Measurements from ENCODE around the gene TERT. TPM values are rescaled to one million over a fixed set of nuclear protein-coding genes. Genes with fewer than 3 reads are reported as not detected.

TERT gene
- total and polyA plus RNA-seq, 2 of the 8 experiments (the other 6 are each of a cell fraction or from before 2014, with no cell fraction given): 13.1 to 23.1 TPM

- H3K9ac ChIP-seq (replicated peaks in 1 of 4; ENCODE audit: extremely low read depth in 1 of 4, low read depth in 3 of 4, low read length in 3 of 4): no peak overlapping the region
- H3K4me1 ChIP-seq (replicated peaks in 1 of 4; ENCODE audit: control insufficient read depth in 3 of 4, insufficient read depth in 4 of 4, low read length in 3 of 4): no peaks in the 10 kb centered on the region; a peak in 1 of 7 replicates
- peaks cover 2 to 17% of the 10 kb centered on the region in 2 experiments for H4K20me1 ChIP-seq (replicated peaks in 1 of 2; ENCODE audit: control insufficient read depth in 1 of 2, insufficient read depth in 2 of 2, low read length in 2 of 2)
- no peak overlapping the region for H2AFZ ChIP-seq (ENCODE audit: low read length)
- no peak overlapping the region for H4K5ac ChIP-seq (ENCODE audit: insufficient read length, low read depth, low read length)
- H3K56ac ChIP-seq (replicated peaks; ENCODE audit: insufficient read length, low read depth, low read length): no peak overlapping the region
- H3K14ac ChIP-seq (ENCODE audit: insufficient read length): no peak overlapping the region
- WGBS, 2 experiments (ENCODE audit: extremely low coverage in 1 of 2, insufficient coverage in 1 of 2, insufficient read length in 1 of 2, insufficient replicate concordance in 2 of 2, low coverage in 1 of 2, low lambda C conversion rate in 2 of 2, missing lambda C conversion rate in 1 of 2): 91% methylated on average over 23 of the region's 23 CpGs; no CpG with 5 or more reads in 1 of the 2 experiments
- no peak overlapping the region for H2BK20ac ChIP-seq (ENCODE audit: low read length)
- no peak overlapping the region for H3K23ac ChIP-seq (ENCODE audit: insufficient read length)
- H2BK5ac ChIP-seq (ENCODE audit: low read depth, low read length): no peak overlapping the region
- H3K27me3 ChIP-seq (replicated peaks in 1 of 4; ENCODE audit: control insufficient read depth in 3 of 4, extremely low read depth in 1 of 4, insufficient read depth in 3 of 4, low read length in 3 of 4): no peaks in the 10 kb centered on the region
- H2BK15ac ChIP-seq (ENCODE audit: low read length): no peak overlapping the region
- H3K27ac ChIP-seq (ENCODE audit: low read depth, low read length): no peak overlapping the region
- H3K4me3 ChIP-seq (ENCODE audit: extremely low read depth in 1 of 4, insufficient read depth in 2 of 4, low read depth in 3 of 4, low read length in 4 of 4): no peak overlapping the region
- FAIRE-seq: no peak
- peaks cover 16 to 63% (median 41%) of the 10 kb centered on the region in 4 experiments for H3K36me3 ChIP-seq (ENCODE audit: control insufficient read depth in 2 of 4, insufficient read depth in 4 of 4, low read length in 3 of 4)
- no peak for DNase-seq (ENCODE audit: low read depth in 1 of 2, low spot score in 2 of 2)
- ChIA-PET POLR2A (ENCODE audit: partially characterized antibody) (interaction anchor here (0.7 kb wide), 1 partner anchor 11 kb away, joined by 3 read pairs; no protein-coding TSS in a partner anchor), CTCF (ENCODE audit: partially characterized antibody) (interaction anchor here (0.8 to 1.6 kb wide), 3 partner anchors 12 to 25 kb away, joined by 3 to 4 read pairs (median 3); no protein-coding TSS in a partner anchor)
- H3K23me2 ChIP-seq (ENCODE audit: low read depth, low read length): no peaks in the 10 kb centered on the region
- peaks cover 0 to 4% of the 10 kb centered on the region in 2 experiments; a peak in 1 of 4 replicates for H3K9me3 ChIP-seq (ENCODE audit: insufficient read depth in 2 of 2, low read depth in 1 of 2, low read length in 1 of 2)
- H2BK12ac ChIP-seq (ENCODE audit: low read depth, low read length): no peak overlapping the region
- H3K79me1 ChIP-seq (ENCODE audit: low read depth, low read length): peaks cover 2% of the 10 kb centered on the region
- no peak overlapping the region for H2BK120ac ChIP-seq (replicated peaks; ENCODE audit: low read depth, low read length)
- H3K18ac ChIP-seq (ENCODE audit: extremely low read depth, low read length): no peak overlapping the region
- H4K91ac ChIP-seq (replicated peaks; ENCODE audit: insufficient read length, low read length): no peak overlapping the region
- no peak overlapping the region for H2AK5ac ChIP-seq (ENCODE audit: low read depth, low read length)
- H3K4me2 ChIP-seq (ENCODE audit: insufficient read depth in 1 of 2, low read depth in 2 of 2, low read length in 2 of 2): no peak overlapping the region
- no peak overlapping the region for H4K8ac ChIP-seq (ENCODE audit: extremely low read depth, insufficient read depth, low read length)
- H3K4ac ChIP-seq (replicated peaks; ENCODE audit: insufficient read length, low read depth, low read length): no peak overlapping the region
- peaks cover 0 to 6% of the 10 kb centered on the region in 2 experiments; a peak in 2 of 4 replicates for H3K79me2 ChIP-seq (ENCODE audit: control insufficient read depth in 1 of 2, insufficient read depth in 2 of 2, low read length in 2 of 2)
- no peak for TF ChIP-seq KDM4A (IDR thresholded peaks at IDR 0.05; ENCODE audit: low read depth, low read length, severe bottlenecking)
- no peak for TF ChIP-seq KDM1A (IDR thresholded peaks at IDR 0.05; ENCODE audit: borderline replicate concordance, low read length)
- TF ChIP-seq SIX5 (IDR thresholded peaks at IDR 0.05; ENCODE audit: low read depth, low read length): no peak
- TF ChIP-seq GTF2F1 (IDR thresholded peaks at IDR 0.05; ENCODE audit: borderline replicate concordance, low read depth, low read length): no peak
- TF ChIP-seq EP300 (IDR thresholded peaks at IDR 0.05; ENCODE audit: borderline replicate concordance in 1 of 2, low read depth in 2 of 2, low read length in 2 of 2): no peak
- no peak for TF ChIP-seq KDM5A (IDR thresholded peaks at IDR 0.05; ENCODE audit: low read length)
- TF ChIP-seq YY1 (IDR thresholded peaks at IDR 0.05; ENCODE audit: low read depth, low read length): no peak
- TF ChIP-seq FOSL1 (IDR thresholded peaks at IDR 0.05; ENCODE audit: insufficient read depth, low read depth, low read length): no peak
- no peak for TF ChIP-seq CHD1 (IDR thresholded peaks at IDR 0.05; ENCODE audit: low read depth, low read length)
- no peak for TF ChIP-seq RAD21 (IDR thresholded peaks at IDR 0.05 in 1 of 2, conservative IDR thresholded peaks at IDR 0.05 in 1 of 2; ENCODE audit: low read depth in 2 of 2, low read length in 2 of 2)
- TF ChIP-seq SAP30 (IDR thresholded peaks at IDR 0.05; ENCODE audit: insufficient read depth, insufficient replicate concordance, low read length): no peak
- TF ChIP-seq RBBP5 (IDR thresholded peaks at IDR 0.05; ENCODE audit: borderline replicate concordance, low read depth, low read length): no peak
Measured at GRCh38 chr5:1330146-1330846, 35.4 kb upstream of the TERT start.
